H9 (cell line): ENCODE measurements around the gene ZNF714. TPM values are rescaled to one million over a fixed set of nuclear protein-coding genes. Genes with fewer than 3 reads are reported as not detected.

Experiments
- DNase-seq: peaks from one replicate; pipeline ENCODE4 v3.0.0-alpha.2; 2017
- H2AFZ ChIP-seq: one replicate; pipeline ENCODE4 v1.6.1; 2013; ENCODE audit warnings: mild to moderate bottlenecking, low read length, control low read depth, moderate library complexity
- H2AK5ac ChIP-seq: 2 replicates; pipeline ENCODE4 v1.6.1; 2013; ENCODE audit warnings: low read length, control low read depth, mixed read lengths; ENCODE audit not compliant: insufficient read length
- H2BK120ac ChIP-seq: one replicate; pipeline ENCODE4 v1.6.1; 2013; ENCODE audit warnings: low read depth, mild to moderate bottlenecking, low read length, control low read depth, inconsistent platforms; ENCODE audit not compliant: poor library complexity, severe bottlenecking
- H2BK12ac ChIP-seq: 2 replicates; pipeline ENCODE4 v1.6.1; 2013; ENCODE audit warnings: low read length, control low read depth, mixed read lengths, low read depth; ENCODE audit not compliant: insufficient read length
- H2BK15ac ChIP-seq: 2 replicates; pipeline ENCODE4 v1.6.1; 2013; ENCODE audit warnings: low read depth, low read length, control low read depth
- H2BK20ac ChIP-seq: one replicate; pipeline ENCODE4 v1.6.1; 2013; ENCODE audit warnings: low read depth, mild to moderate bottlenecking, low read length, control low read depth, inconsistent platforms; ENCODE audit not compliant: poor library complexity, severe bottlenecking
- H2BK5ac ChIP-seq: 2 replicates; pipeline ENCODE4 v1.6.1; 2013; ENCODE audit warnings: low read length, control low read depth, mixed read lengths; ENCODE audit not compliant: insufficient read length
- H3K14ac ChIP-seq: 2 replicates; pipeline ENCODE4 v1.6.1; 2013; ENCODE audit warnings: low read length, control low read depth; ENCODE audit not compliant: insufficient read depth
- H3K18ac ChIP-seq: 2 replicates; pipeline ENCODE4 v1.6.1; 2013; ENCODE audit warnings: low read depth, mild to moderate bottlenecking, mixed read lengths, low read length, control low read depth; ENCODE audit not compliant: insufficient read length
- H3K23ac ChIP-seq: 2 replicates; pipeline ENCODE4 v1.6.1; 2013; ENCODE audit warnings: low read length, control low read depth, mixed read lengths, low read depth; ENCODE audit not compliant: insufficient read length
- H3K23me2 ChIP-seq: 2 replicates; pipeline ENCODE4 v1.6.1; 2013; ENCODE audit warnings: low read depth, mild to moderate bottlenecking, mixed read lengths, low read length, control low read depth; ENCODE audit not compliant: insufficient read length, poor library complexity, severe bottlenecking
- H3K27ac ChIP-seq: 2 replicates; pipeline ENCODE4 v1.5.1; 2013; ENCODE audit warnings: low read length, control low read depth, mixed read lengths, low read depth; ENCODE audit not compliant: insufficient read length
- H3K27me3 ChIP-seq: 2 replicates; pipeline ENCODE4 v1.6.1; 2013; ENCODE audit warnings: low read length, control low read depth, inconsistent platforms; ENCODE audit not compliant: insufficient read depth
- H3K4ac ChIP-seq: 2 replicates; pipeline ENCODE4 v1.6.1; 2013; ENCODE audit warnings: low read depth, mild to moderate bottlenecking, control low read depth, inconsistent platforms, low read length, moderate library complexity
- H3K4me1 ChIP-seq: 2 replicates; pipeline ENCODE4 v1.6.1; 2013; ENCODE audit warnings: low read length, control low read depth, inconsistent platforms; ENCODE audit not compliant: insufficient read depth
- H3K4me2 ChIP-seq: 2 replicates; pipeline ENCODE4 v1.6.1; 2013; ENCODE audit warnings: low read length, control low read depth, mixed read lengths; ENCODE audit not compliant: insufficient read length, insufficient read depth
- H3K56ac ChIP-seq: 2 replicates; pipeline ENCODE4 v1.6.1; 2013; ENCODE audit warnings: low read depth, mild to moderate bottlenecking, mixed read lengths, low read length, control low read depth; ENCODE audit not compliant: insufficient read length
- H3K79me1 ChIP-seq: 2 replicates; pipeline ENCODE4 v1.6.1; 2013; ENCODE audit warnings: low read depth, mild to moderate bottlenecking, moderate library complexity, low read length, control low read depth, inconsistent platforms; ENCODE audit not compliant: insufficient read depth, poor library complexity, severe bottlenecking
- H3K79me2 ChIP-seq: 2 replicates; pipeline ENCODE4 v1.6.1; 2013; ENCODE audit warnings: low read length, control low read depth, inconsistent platforms; ENCODE audit not compliant: insufficient read depth
- H3K9ac ChIP-seq: 2 replicates; pipeline ENCODE4 v1.6.1; 2013; ENCODE audit warnings: low read length, control low read depth, mixed read lengths; ENCODE audit not compliant: insufficient read length; ENCODE audit errors: extremely low read depth
- H3K9me3 ChIP-seq: one replicate; pipeline ENCODE4 v1.6.1; 2013; ENCODE audit warnings: low read depth, low read length, inconsistent platforms; ENCODE audit not compliant: control insufficient read depth
- H3T11ph ChIP-seq: one replicate; pipeline ENCODE4 v1.6.1; 2013; ENCODE audit warnings: mild to moderate bottlenecking, low read length, control low read depth, inconsistent platforms
- H4K20me1 ChIP-seq: one replicate; pipeline ENCODE4 v1.6.1; 2013; ENCODE audit not compliant: control insufficient read depth, insufficient read length, insufficient read depth
- H4K5ac ChIP-seq: 2 replicates; pipeline ENCODE4 v1.6.1; 2013; ENCODE audit warnings: low read depth, mild to moderate bottlenecking, mixed read lengths, low read length, control low read depth; ENCODE audit not compliant: insufficient read length
- H4K8ac ChIP-seq: replicated peaks from 2 replicates; pipeline ENCODE4 v1.6.1; 2013; ENCODE audit warnings: low read length, control low read depth, mixed read lengths, low read depth; ENCODE audit not compliant: insufficient read length
- H4K91ac ChIP-seq: 2 replicates; pipeline ENCODE4 v1.6.1; 2013; ENCODE audit warnings: low read depth, mild to moderate bottlenecking, moderate library complexity, mixed read lengths, low read length, control low read depth; ENCODE audit not compliant: insufficient read length
- H3K27ac Mint-ChIP-seq, 3 experiments: 2 replicates in 2 of 3; 3 replicates in 1 of 3; pipeline ENCODE4 v1.8.0; 2020 to 2021; ENCODE audit warnings: mixed read lengths in 3 of 3, mild to moderate bottlenecking in 1 of 3, moderate library complexity in 1 of 3
- H3K27me3 Mint-ChIP-seq: 2 replicates; pipeline ENCODE4 v1.8.0; 2021; ENCODE audit warnings: low read depth, mild to moderate bottlenecking, moderate library complexity, mixed read lengths
- H3K36me3 Mint-ChIP-seq, 3 experiments: 2 replicates in 2 of 3; 3 replicates in 1 of 3; pipeline ENCODE4 v1.8.0; 2020 to 2021; ENCODE audit warnings: low read depth in 3 of 3, mixed read lengths in 3 of 3; ENCODE audit not compliant: insufficient read depth in 1 of 3
- H3K4me1 Mint-ChIP-seq, 2 experiments: 2 replicates each; pipeline ENCODE4 v1.8.0; 2020; ENCODE audit warnings: mixed read lengths in 2 of 2
- H3K4me3 Mint-ChIP-seq, 2 experiments: 2 replicates in 1 of 2; 3 replicates in 1 of 2; pipeline ENCODE4 v1.8.0; 2020 to 2021; ENCODE audit warnings: mild to moderate bottlenecking in 2 of 2, mixed read lengths in 2 of 2, moderate library complexity in 1 of 2
- H3K9me3 Mint-ChIP-seq, 2 experiments: 2 replicates in 1 of 2; 3 replicates in 1 of 2; pipeline ENCODE4 v1.8.0; 2020; ENCODE audit warnings: mild to moderate bottlenecking in 2 of 2, mixed read lengths in 2 of 2, moderate library complexity in 1 of 2
- CTCF ChIP-seq: fragments of 200-600 bp; sonication (generic); conservative IDR thresholded peaks from 3 replicates; pipeline ENCODE4 v1.8.0; 2021; ENCODE audit warnings: antibody characterized with exemption, mild to moderate bottlenecking
- WGBS: extraction: QIAGEN DNeasy Blood & Tissue Kit; methylation state at CpG from one replicate; pipeline ENCODE4 v1.1.7; 2013; ENCODE audit warnings: missing lambda C conversion rate, low lambda C conversion rate, mixed read lengths; ENCODE audit not compliant: insufficient read length; ENCODE audit errors: extremely low coverage; 5-methylcytosine and 5-hydroxymethylcytosine counted together
- total RNA-seq: library from RNA; stranded (reverse); gene quantifications from 2 replicates; pipeline ENCODE4 v1.2.1, GENCODE V29; 2021

ZNF714 gene
- total RNA-seq, 1 experiment from 2014 or later: 53.9 TPM

- no peak overlapping the region for H4K5ac ChIP-seq
- peaks cover 52 to 59% (median 56%) of the 10 kb centered on the region in 3 experiments for H3K36me3 Mint-ChIP-seq
- H3K27ac Mint-ChIP-seq: no peak overlapping the region
- no peaks in the 10 kb centered on the region for H3K79me1 ChIP-seq
- no peaks in the 10 kb centered on the region for H4K20me1 ChIP-seq
- DNase-seq: no peak
- H3K18ac ChIP-seq: no peak overlapping the region
- H3K14ac ChIP-seq: no peak overlapping the region
- H2BK5ac ChIP-seq: no peak overlapping the region
- H2BK15ac ChIP-seq: no peak overlapping the region
- H3K9me3 ChIP-seq: no peaks in the 10 kb centered on the region
- no peak overlapping the region for H3K27ac ChIP-seq
- H3T11ph ChIP-seq: no peak overlapping the region
- H3K9ac ChIP-seq: no peak overlapping the region
- H3K56ac ChIP-seq: no peak overlapping the region
- H4K8ac ChIP-seq: no peak overlapping the region
- H4K91ac ChIP-seq: no peak overlapping the region
- TF ChIP-seq CTCF: no peak
- no peaks in the 10 kb centered on the region for H3K23me2 ChIP-seq
- no peak overlapping the region for H2BK20ac ChIP-seq
- no peaks in the 10 kb centered on the region for H3K4me1 ChIP-seq
- no peaks in the 10 kb centered on the region for H3K27me3 Mint-ChIP-seq
- H2BK12ac ChIP-seq: no peak overlapping the region
- no peak overlapping the region for H3K4ac ChIP-seq
- peaks cover 5% of the 10 kb centered on the region; the same call in 1 of the 2 replicates for H3K79me2 ChIP-seq
- WGBS: no CpG with 5 or more reads among the region's 3 CpGs
- H3K9me3 Mint-ChIP-seq: peaks cover 34 to 42% of the 10 kb centered on the region in 2 experiments
- H2AFZ ChIP-seq: no peak overlapping the region
- H3K27me3 ChIP-seq: no peaks in the 10 kb centered on the region
- H3K4me2 ChIP-seq: no peak overlapping the region
- H3K23ac ChIP-seq: no peak overlapping the region
- no peak overlapping the region for H2BK120ac ChIP-seq
- no peaks in the 10 kb centered on the region for H3K4me1 Mint-ChIP-seq
- H3K4me3 Mint-ChIP-seq: no peak overlapping the region
- H2AK5ac ChIP-seq: no peak overlapping the region
Measured at GRCh38 chr19:21046489-21046888, 35.5 kb upstream of the ZNF714 start.
